ENCODE results near the gene NF2.
A peak's percentile ranks its signal among the peaks of the same experiment; 100 is the strongest.
"Not testable (repeated sequence)": the region's sequence is repeated elsewhere in the genome, so short reads cannot be mapped to it uniquely, and the experiment has no call there.

The NF2 gene

DNA sequence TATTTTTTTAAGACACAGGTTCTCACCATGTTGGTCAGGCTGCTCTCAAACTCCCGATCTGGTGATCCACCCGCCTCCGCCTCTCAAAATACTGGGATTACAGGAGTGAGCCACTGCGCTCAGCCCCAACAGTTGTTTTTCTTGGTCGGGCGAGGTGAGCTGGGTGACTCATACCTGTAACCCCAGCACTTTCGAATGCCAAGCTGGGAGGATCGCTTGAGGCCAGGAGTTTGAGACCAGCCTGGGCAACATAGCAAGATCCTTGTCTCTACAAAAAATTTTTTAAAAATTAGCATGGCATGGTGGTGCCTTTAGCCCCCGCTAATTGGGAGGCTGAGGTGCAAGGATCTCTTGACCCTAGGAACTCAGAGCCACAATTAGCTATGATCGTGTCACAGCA is 7.0 kb upstream of the NF2 start:
- no peak for DNase-seq (ENCODE audit: low spot score)

DNA sequence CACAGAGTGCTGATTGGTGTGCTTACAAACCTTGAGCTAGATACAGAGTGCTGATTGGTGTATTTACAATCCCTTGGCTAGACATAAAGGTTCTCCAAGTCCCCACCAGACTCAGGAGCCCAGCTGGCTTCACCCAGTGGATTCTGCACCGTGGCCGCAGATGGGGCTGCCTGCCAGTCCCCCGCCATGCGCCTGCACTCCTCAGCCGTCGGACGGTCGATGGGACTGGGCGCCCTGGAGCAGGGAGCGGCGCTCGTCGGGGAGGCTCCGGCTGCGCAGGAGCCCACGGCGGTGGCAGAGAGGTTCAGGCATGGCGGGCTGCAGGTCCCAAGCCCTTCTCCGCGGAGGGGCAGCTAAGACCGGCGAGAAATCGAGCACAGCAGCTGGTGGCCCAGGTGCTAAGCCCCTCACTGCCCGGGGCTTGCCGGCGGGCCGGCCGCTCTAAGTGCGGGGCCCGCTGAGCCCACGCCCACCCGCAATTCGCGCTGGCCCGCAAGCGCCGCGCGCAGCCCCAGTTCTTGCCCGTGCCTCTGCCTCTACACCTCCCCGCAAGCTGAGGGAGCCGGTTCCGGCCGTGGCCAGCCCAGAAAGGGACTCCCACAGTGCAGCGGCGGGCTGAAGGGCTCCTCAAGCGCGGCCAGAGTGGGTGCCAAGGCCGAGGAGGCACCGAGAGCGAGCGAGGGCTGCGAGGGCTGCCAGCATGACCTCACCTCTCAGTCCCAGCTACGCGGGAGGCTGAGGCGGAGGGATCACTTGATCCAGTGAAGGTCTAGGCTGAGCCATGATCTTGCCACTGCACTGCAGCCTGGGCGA is 5.4 kb upstream of the NF2 start:
- not testable (repeated sequence) for DNase-seq (ENCODE audit: low spot score)

DNA sequence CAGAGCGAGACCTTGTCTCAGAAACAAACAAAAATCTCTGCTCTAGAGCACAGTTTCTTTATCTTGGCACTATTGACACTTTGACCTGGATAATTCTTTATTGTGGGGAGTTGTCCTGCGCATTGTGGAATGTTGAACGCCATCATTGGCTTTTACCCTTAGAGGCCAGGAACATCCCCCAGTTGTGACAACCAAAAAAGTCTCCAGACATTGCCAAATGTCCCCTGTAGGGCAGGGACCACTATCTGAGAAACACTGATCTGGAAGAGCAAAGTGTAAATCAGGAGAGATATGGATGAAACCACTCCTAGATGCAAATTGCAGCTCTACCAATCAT is 4.8 kb upstream of the NF2 start:
- DNase-seq (ENCODE audit: low spot score): no peak

DNA sequence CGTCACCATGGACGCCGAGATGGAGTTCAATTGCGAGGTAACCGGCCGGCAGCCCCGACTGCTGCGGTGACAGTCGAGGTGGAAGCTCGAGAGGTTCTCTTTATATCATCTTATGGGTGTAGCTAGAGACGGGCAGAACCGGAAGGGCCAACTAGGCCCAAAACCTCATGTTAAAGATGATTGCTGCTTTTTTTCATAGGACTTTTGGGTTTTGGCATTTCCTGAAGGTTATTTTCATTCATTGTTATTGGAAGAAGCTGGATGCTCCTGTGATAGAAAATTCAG is 585 bp downstream of the NF2 start:
- peak; percentile 25 for DNase-seq (ENCODE audit: low spot score)

DNA sequence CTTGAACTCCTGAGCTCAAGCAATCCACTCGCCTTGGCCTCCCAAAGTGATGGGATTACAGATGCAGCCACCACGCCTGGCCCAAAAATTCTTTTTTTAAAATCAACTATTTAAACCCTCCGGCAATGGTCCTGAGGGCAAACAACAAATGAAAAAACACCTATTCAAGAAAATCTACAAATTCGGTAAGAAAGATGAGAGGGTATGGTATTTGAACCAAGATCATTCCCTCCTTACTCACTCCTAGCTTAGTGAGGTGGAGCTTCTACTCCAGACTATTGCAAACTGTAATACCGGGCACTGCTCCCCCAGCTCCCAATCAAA is 2.1 kb downstream of the NF2 start:
- DNase-seq (ENCODE audit: low spot score): no peak

DNA sequence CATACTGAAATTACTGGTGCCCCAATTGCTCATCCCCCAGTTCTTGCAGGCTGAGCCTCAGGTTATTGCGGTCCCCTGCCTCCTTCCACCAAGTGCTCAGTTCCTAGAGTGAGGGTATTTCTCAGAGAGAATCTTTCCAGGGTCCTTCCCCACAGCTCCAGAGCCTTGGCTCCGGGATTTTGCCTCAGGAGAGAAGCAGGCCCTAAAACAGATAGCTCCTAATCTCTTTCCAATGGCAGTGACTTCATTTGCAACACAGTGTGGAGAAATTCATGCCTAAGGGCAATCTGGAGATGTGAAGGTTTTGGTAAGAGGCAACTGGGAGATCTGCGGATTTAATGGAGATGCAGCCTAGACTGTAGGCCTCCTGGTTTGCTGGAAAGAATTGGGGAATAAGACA is 2.9 kb downstream of the NF2 start:
- no peak for DNase-seq (ENCODE audit: low spot score)

DNA sequence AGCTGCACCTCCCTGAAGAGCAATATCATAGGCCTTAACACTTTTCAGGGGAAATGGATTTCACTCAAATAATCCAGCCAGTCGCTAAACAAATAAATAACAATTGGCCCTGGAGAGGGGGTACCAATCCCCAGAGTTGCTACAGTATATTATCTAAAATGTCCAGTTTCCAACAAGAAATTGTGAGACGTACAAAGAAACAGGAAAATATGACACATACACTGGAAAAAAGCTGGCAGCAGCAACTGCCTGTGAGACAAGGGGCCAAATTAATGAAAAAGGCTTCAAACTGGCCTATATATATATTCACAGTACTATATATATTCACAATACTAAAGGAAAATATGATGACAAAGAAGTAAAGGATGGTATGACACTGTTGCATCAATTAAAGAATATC is 4.0 kb downstream of the NF2 start:
- no peak for DNase-seq (ENCODE audit: low spot score)

DNA sequence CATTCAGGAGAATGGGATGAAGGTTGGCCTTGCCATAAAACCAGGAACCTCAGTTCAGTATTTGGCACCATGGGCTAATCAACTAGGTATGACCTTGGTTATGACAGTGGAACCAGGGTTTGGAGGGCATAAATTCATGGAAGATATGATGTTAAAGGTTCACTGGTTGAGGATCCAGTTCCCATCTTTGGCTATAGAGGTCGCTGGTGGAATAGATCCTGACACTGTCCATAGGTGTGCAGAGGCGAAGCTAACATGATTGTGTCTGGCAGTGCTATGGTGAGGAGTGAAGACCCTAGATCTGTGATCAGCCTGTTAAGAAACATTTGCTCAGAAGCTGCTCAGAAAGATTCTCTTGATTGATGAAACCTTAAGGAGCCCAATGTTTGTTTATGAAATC is 5.7 kb downstream of the NF2 start:
- DNase-seq (ENCODE audit: low spot score): no peak

DNA sequence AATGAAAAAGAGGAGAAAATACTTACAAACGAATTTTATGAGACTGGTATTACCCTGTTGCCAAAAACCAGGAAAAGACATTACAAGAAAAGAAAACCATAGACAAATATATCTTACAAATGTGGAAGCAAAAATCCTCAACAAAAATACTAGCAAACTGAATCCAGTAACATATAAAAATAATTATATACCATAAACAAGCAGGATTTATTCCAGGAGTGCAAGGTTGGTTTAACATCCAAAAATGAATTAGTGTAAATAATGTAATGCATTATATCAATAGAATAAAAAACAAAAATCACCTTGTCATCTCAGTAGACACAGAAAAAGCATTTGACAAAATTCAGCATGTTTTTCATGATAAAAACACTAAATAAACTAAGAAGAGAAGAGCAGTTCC is 7.3 kb downstream of the NF2 start:
- DNase-seq (ENCODE audit: low spot score): no peak

DNA sequence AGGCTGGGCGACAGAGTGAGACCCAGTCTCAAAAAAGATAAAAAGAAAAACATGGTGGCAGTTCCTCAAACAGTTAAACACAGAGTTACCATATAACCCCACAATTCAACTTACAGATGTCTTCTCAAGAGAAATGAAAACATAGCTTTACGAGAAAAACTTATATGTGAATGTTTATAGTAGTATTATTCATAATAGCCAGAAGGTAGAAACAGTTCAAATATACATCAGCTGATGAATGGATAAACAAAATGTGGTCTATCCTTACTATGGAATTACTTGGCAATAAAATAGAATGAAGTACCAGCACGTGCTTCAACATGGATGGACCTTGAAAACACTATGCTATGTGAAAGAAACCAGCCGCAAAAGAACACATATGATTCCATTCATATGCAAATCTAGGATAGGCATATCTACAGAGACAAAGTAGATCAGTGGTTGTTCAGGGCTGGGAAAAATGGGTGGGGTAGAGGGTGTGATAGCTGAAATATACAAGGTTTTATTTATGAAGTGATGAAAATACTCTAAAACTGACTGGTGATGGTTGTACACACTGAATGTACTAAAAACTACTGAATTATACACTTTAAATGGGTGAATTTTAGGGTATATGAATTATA is 12.4 kb downstream of the NF2 start:
- DNase-seq (ENCODE audit: low spot score): no peak

DNA sequence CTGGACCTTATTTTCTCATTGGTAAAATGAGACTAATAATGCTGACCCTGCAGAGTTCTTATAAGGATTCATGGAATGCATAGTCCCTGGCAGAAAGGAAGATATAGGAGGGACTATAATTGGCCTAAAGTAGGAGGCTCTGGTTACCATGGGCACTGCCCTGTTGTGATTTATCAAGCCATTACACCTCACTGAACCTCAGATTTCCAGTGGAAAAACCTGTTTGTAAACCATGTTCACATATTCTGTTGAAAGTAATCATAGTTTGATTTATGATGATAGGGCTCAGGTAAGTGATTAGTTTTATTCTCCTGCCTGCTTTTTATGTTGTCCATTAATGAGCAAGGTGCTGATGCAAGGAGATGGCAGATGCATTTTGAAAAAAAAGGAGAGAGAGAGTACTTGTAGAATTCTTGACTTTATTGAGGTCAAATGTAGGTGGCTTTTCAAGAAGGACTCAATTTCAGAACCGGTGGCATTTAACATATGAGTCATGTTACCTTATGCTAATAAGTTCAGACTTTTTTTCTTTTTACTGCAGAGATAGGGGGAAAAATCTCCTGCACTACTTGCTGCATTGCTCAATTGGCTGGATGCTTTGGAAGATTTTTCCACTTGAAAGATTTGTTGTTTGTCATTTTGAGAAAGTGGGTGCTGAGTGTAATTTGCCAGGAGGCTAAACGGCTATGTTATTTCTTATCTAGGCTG is 14.6 kb downstream of the NF2 start:
- no peak for DNase-seq (ENCODE audit: low spot score)

DNA sequence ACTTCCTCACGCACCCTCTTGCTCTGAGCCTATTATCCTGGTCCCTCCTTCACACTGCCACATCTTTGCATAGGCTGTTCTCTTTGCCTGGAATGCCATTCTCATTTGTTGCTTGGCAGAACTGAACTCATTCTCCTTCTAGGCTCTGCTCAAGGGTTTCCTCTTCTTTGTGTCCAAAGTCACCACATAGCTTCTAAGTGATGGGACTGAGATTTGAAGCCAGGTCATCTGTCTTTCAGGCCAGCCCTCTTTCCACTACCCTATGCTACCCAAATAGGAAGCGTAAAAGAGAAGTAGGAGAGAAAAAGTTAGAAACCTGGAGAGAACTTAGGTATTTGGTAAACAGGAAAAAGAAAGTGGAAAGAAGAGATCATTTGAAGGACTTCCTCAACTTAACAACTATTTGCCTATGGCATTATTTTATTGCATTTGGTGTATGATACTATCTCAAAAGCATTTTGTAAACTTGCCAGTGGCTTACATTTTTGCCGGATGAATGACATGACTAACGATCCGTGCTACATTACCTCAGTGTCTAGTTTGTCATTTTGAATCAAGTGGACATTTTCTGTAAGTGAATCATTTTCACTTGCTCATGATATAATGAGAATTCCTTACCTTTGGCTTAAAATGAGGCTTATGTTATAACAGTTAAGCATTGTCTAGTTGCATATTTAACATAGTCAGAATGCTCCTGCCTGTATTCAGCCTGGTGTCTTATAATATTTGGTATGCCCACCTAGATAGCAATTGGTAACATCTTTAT is 18.5 kb downstream of the NF2 start:
- no peak for DNase-seq (ENCODE audit: low spot score)

DNA sequence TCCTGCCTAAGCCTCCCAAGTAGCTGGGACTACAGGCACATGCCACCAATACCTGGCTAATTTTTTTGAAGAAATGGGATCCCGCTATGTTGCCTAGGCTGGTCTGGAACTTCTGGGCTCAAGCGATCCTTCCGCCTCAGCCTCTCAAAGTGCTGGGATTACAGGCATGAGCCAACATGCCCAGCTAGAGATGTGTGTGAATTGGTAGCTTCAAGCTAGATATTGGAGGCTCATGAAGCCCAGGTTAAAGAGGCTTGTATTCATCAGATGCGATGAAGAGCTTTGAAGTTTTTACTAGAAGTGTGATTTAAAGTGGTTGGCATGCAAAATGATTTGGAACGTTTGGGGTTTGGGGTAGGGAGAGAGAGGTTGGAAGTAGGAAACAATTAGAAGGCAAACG is 19.6 kb downstream of the NF2 start:
- DNase-seq (ENCODE audit: low spot score): no peak

DNA sequence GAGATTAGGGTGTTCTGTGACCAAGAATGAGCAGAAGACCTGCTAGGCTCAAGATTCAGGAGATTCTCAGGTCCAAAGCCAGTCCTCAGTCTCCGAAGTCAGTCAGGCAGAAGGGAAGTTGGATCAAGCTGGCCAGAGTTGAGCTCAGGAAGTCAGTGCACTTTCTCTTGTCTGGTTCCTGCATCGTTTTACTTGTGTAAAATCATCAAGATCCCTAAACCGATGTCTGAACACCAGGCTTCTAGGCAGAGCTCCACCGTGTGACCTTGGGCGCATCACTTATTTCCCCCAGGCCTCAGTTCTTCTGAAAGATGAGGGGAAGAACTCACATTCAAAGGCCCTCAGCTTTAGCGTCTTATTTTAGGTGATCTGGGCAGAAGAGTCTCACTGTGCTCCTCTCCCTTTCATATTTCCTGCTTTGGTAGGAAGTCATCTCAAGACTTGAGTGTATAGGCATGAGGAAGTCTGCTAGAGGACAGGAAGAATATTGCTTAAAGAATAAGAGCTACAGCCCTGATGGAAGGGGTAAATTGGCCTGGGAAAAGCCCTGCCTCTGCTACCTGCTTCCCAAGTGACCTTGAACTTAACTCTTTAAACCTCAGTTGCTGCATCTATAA is 20.2 kb downstream of the NF2 start:
- DNase-seq (ENCODE audit: low spot score): peak; percentile 24

DNA sequence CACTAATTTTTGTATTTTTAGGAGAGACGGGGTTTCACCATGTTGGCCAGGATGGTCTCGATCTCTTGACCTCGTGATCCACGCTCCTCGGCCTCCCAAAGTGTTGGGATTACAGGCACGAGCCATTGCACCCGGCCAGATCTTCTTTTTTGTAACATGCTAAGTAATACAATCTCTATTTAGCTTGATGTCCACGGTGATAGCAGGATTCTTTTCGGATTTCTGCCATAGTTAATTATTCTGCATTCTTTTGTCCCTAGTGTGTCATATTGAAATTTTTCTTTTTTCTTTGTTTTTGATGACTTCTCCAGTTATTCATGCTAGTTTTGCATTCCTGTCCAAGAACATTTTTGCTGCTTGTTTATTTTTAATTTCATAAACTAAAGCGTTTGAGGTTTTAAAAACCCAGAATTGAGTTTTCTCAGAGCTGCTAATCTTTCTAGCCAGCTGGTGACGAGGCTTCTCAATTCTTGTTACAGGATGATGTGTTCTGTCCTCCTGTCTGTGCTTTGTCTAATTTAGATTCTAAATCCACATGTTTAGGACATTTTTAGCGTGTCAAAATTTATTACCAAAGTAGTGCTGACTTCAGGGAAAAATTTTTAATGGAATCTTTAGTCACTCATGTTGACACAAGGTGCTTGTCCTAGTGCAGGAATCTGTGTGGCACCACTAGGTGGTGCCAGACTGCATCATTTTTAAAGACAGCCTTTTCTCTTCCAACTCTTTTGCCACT is 21.8 kb downstream of the NF2 start:
- peak; percentile 39 for DNase-seq (ENCODE audit: low spot score)

DNA sequence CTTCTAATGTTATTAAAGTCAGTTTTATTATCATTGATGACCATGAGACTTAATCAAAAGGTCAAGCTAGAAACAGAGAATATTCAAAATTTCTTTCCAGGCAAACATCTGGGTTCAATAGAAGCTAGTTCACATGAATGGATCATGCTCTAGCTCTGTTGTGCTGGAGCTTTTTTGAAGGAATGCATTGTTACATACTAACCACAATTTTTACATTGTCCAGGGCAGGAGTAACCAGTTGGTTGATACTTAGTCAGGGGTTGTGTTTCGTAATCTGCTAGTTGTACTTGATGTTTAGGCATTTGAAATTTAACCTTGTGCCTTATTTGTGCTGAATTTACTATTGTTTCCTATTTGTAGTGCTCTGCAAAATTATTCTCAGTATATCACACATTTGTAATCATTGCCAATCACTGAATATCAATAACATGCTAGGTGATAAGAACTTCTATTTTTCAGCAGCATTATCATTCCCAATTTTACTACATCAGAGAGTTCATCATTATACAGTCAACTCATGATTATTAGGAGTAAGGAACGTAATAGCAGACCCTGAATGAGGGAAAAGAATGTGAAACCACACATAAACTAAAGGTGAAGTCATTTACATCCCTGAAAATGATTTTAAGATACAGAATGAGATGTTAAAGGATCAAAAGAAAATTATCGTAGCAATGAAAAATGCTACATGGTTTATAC is 23.2 kb downstream of the NF2 start:
- no peak for DNase-seq (ENCODE audit: low spot score)

DNA sequence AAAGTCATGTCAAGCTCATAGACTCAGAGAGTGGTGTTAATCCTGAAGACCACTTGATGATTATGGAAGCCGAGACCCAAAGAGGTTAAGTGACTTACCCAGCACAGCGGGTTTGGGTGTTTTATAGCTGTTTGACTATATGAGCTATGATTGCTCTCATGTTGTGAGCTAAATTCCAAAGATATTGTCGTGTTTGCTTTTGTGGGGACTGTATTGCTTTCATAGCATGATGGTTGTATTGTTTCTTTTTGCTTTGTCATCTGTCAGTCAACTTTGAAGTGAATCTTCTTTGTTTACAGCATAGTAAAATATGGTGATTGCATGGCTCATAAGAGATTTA is 23.7 kb downstream of the NF2 start:
- no peak for DNase-seq (ENCODE audit: low spot score)

DNA sequence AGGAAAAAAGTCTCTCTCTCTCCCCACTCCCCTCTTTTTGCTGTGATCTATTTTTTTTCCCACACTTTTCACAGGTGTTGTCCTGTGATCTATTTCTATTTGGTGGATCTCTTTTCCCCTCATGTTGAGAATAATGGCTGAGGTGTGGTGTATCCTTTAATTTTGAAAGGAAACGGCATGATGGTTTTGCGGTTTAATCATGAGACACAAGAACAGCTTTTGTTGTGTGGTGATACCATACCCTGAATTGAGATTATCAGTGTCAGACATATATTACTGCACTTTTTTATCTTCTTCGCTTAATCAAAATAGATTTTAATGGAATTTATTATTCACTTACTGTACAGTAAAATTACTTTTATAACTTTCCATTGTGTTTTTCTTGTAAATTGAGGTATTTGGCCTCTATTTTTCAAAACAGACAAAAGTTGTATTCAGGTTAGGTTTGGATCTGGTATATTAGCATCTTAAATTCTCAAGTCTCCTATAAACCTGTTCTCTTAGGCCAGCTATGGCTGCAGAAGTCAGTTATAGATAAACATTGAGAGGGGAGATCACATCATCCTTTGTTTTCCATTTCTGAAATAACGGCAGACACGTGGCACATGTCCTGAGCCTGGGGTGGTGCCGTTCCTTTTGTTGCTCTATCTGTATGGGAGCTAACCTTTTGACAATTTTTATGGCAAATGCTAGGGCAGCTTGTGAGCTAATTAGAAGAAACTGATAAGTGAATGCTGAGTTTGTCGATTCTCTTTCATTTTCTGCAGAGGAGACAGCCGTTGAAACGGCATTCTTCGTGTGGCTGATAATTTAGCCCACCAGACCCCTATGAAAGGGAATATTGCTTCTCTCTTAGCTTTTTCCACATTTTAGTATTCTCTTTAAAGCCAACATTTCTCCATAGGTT is 25.8 kb downstream of the NF2 start:
- no peak for DNase-seq (ENCODE audit: low spot score)

DNA sequence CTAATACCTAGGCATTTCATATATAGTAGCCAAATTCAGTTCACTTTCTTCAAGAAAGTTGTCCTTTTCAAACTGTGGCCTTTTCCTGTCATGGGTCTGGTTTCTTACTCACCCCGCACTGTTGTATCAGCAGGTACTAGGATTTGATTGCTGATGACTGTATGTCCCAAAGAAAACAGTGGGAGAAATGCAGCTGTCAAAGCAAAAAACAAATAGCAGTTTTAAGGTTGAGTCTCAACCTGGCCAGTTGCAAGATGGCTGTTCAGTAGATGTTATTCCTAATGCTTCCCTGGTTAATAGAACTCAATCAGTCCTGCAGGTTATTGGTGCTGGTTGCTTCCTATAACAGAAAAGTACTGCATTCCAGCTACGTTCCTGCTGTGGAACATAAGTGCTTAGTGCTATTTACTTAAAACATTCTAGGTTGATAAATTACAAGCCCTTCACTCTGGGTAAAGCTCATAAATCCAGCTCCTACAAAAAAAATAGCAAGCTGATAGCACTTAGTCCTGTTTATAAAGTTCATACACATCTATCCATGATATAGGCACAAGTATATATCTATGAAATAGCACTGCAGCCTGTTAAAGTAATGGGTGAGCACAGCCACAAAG is 26.6 kb downstream of the NF2 start:
- no peak for DNase-seq (ENCODE audit: low spot score)

DNA sequence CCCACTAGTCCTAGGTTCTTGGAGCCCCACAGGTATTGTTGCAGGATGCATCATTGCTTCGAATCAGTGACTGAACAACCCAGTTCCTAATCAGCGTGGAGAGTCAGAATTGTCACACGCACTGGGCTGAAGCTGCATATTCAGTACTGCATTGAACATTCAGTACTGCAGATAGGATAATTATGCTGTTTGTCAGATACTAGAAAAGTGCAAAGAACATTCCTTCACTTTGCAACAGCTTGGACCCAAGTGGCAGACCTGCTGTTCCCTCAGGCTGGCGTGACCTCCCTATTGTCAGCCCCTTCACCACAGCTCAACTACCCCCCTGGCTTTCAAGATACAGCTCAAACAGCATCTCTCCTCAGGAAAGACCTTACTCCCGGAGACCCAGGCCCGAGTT is 27.6 kb downstream of the NF2 start:
- DNase-seq (ENCODE audit: low spot score): no peak

All from CD4-positive, alpha-beta T cell treated with Interleukin-6 at 100 ng/mL for 8 hours (primary cell).